ENCODE measurements around the gene NR6A1. TPM values are rescaled to one million over a fixed set of nuclear protein-coding genes. Genes with fewer than 3 reads are reported as not detected.

NR6A1 gene
- polyA plus RNA-seq, 1 donor from 2014 or later = 4.3 TPM

GRCh38 chr9:124812441-124812876 lies 41.3 kb upstream of the NR6A1 start:
- Histone ChIP-seq H3K79me2 (replicated peaks; ENCODE audit: insufficient read depth, low read length) (no peaks in the 10 kb centered on the region), H3K9me3 (ENCODE audit: low read length) (no peaks in the 10 kb centered on the region), H3K36me3 (ENCODE audit: insufficient read depth, low read length) (no peaks in the 10 kb centered on the region), H3K4me2 (ENCODE audit: low read length) (no peak overlapping the region), H3K27me3 (ENCODE audit: insufficient read depth, low read depth, low read length) (no peaks in the 10 kb centered on the region), H3K4me3 (ENCODE audit: low read length) (no peak overlapping the region), H3K9ac (ENCODE audit: low read length) (no peak overlapping the region), H3K9me2 (ENCODE audit: insufficient read depth, low read length) (no peaks in the 10 kb centered on the region), H3K27ac (ENCODE audit: low read length) (no peak overlapping the region), H3F3A (ENCODE audit: insufficient read depth, low read length, poor library complexity, severe bottlenecking) (no peaks in the 10 kb centered on the region), H2AFZ (ENCODE audit: low read depth, low read length) (no peak overlapping the region), H4K20me1 (ENCODE audit: insufficient read depth) (no peaks in the 10 kb centered on the region)
- TF ChIP-seq REST (IDR thresholded peaks at IDR 0.05; ENCODE audit: borderline replicate concordance) (no peak), EZH2 (IDR thresholded peaks at IDR 0.05; ENCODE audit: borderline replicate concordance, insufficient read depth, low read length, poor library complexity, severe bottlenecking) (no peak), TAF1 (IDR thresholded peaks at IDR 0.05; ENCODE audit: low read depth) (no peak), EP300 (conservative IDR thresholded peaks at IDR 0.05; ENCODE audit: poor library complexity, severe bottlenecking) (no peak), POLR2AphosphoS5 (IDR thresholded peaks at IDR 0.05) (no peak), MXI1 (conservative IDR thresholded peaks at IDR 0.05; ENCODE audit: poor library complexity, severe bottlenecking) (no peak), SMC3 (conservative IDR thresholded peaks at IDR 0.05; ENCODE audit: poor library complexity) (no peak)

- TF ChIP-seq EP300 (conservative IDR thresholded peaks at IDR 0.05; ENCODE audit: poor library complexity, severe bottlenecking) (no peak), TAF1 (IDR thresholded peaks at IDR 0.05; ENCODE audit: low read depth) (no peak), CTCF (IDR thresholded peaks at IDR 0.05; ENCODE audit: poor library complexity, severe bottlenecking) (no peak), POLR2AphosphoS5 (IDR thresholded peaks at IDR 0.05) (no peak), MXI1 (conservative IDR thresholded peaks at IDR 0.05; ENCODE audit: poor library complexity, severe bottlenecking) (no peak), EZH2 (IDR thresholded peaks at IDR 0.05; ENCODE audit: borderline replicate concordance, insufficient read depth, low read length, poor library complexity, severe bottlenecking) (no peak), SMC3 (conservative IDR thresholded peaks at IDR 0.05; ENCODE audit: poor library complexity) (no peak), RAD21 (conservative IDR thresholded peaks at IDR 0.05) (no peak), REST (IDR thresholded peaks at IDR 0.05; ENCODE audit: borderline replicate concordance) (no peak)
- Histone ChIP-seq H3K4me2 (ENCODE audit: low read length) (no peak overlapping the region), H2AFZ (ENCODE audit: low read depth, low read length) (no peak overlapping the region), H3K79me2 (replicated peaks; ENCODE audit: insufficient read depth, low read length) (no peaks in the 10 kb centered on the region), H3K27ac (ENCODE audit: low read length) (no peak overlapping the region), H3K4me3 (ENCODE audit: low read length) (no peak overlapping the region), H3K9me2 (ENCODE audit: insufficient read depth, low read length) (no peaks in the 10 kb centered on the region), H3K27me3 (ENCODE audit: insufficient read depth, low read depth, low read length) (no peaks in the 10 kb centered on the region), H4K20me1 (ENCODE audit: insufficient read depth) (no peaks in the 10 kb centered on the region), H3K36me3 (ENCODE audit: insufficient read depth, low read length) (no peaks in the 10 kb centered on the region), H3F3A (ENCODE audit: insufficient read depth, low read length, poor library complexity, severe bottlenecking) (no peaks in the 10 kb centered on the region), H3K9me3 (ENCODE audit: low read length) (no peaks in the 10 kb centered on the region), H3K9ac (ENCODE audit: low read length) (no peak overlapping the region)
Measured at GRCh38 chr9:124810663-124811355, 39.7 kb upstream of the NR6A1 start.
